ENCODE data around the gene ALKBH1.
"Not testable (repeated sequence)": the region's sequence is repeated elsewhere in the genome, so short reads cannot be mapped to it uniquely, and the experiment has no call there.

Gene ALKBH1, protein sequence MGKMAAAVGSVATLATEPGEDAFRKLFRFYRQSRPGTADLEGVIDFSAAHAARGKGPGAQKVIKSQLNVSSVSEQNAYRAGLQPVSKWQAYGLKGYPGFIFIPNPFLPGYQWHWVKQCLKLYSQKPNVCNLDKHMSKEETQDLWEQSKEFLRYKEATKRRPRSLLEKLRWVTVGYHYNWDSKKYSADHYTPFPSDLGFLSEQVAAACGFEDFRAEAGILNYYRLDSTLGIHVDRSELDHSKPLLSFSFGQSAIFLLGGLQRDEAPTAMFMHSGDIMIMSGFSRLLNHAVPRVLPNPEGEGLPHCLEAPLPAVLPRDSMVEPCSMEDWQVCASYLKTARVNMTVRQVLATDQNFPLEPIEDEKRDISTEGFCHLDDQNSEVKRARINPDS

DNA sequence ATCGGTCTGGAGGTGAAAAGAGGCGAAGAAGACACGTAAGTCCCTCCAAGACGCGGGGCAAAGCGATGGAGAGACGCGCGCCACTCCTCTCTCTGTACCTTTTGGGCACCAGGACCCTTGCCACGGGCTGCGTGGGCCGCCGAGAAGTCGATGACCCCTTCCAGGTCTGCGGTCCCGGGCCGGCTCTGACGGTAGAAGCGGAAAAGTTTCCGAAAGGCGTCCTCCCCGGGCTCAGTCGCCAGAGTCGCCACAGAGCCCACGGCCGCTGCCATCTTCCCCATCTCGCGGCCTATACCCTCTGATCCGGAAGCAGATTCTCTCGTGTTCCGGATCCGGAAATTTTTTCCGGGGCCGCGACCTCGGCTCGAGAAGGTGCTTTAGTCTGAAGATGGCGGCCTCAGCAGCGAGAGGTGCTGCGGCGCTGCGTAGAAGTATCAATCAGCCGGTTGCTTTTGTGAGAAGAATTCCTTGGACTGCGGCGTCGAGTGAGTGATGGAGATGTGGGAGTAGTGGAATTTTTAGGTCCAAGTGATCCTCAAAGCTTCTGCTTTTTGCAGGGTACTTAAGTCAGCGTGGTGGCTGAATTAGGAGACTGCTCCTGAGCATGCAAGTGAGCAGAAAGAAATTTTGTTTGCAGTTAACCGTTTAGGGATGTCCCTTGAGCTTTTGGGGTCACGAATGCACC, at the start of gene ALKBH1, which contains the start of gene SLIRP:
ALKBH1 (minus strand) TSS at position 300 of the 685 bp plus-strand sequence; CDS start at position 281, 19 bp downstream.
SLIRP (plus strand) TSS at position 380 of the 685 bp plus-strand sequence; CDS start at position 389, 9 bp downstream.
- peak; percentile 88 for DNase-seq (ENCODE audit: low read depth, low spot score)

DNA sequence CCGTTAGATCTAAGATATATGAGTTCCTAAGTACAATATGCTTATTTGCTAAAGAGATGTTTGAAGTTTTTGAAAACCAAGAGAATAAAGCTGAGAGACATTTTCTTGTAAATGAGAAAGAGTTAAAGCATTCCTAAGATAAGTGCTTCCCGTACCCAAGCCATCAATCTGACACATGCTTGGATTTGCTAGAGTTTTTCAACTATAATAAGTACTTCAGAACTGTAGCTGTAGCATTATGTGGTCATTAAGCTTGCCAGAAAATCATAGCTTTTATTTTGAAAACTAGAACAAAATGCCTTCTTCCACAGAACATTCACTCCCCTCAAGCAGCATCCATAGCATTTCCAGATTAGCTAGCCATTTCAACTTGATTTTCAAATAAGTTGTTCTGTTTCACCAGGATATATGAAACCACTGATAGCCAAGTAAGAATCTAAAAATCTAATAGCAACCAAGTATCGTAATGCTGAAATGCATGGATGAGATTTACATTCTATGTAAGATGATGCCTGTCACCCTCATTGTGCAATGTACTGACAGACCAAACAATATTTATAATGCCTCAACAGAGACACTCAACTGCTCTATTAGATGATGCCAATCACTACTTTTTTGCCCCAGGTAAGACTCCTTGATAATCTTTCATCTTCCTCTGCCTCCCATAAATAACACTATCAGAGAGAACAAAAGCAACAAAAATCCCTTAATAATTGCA, 45.1 kb upstream of the ALKBH1 start:
- DNase-seq (ENCODE audit: low read depth, low spot score), result no peak

DNA sequence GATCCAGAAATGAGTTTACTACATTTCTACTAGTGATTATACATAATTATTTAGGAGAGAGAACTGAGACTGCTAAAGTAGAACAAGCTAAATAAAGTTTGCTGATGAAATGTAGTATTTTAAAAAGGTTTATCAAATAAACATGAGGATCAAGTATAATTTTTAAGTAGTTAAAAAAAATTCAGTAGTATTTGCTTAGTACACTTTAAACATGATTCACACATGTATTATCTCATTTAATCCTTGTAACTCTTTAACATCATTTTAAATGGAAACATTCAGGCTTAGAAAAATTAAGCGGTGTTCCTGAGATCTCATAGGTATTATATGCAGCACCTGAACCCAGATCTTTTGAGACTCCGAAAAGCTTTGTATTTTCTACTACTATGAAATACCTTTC, 44.4 kb upstream of the ALKBH1 start:
- DNase-seq (ENCODE audit: low read depth, low spot score), result no peak

DNA sequence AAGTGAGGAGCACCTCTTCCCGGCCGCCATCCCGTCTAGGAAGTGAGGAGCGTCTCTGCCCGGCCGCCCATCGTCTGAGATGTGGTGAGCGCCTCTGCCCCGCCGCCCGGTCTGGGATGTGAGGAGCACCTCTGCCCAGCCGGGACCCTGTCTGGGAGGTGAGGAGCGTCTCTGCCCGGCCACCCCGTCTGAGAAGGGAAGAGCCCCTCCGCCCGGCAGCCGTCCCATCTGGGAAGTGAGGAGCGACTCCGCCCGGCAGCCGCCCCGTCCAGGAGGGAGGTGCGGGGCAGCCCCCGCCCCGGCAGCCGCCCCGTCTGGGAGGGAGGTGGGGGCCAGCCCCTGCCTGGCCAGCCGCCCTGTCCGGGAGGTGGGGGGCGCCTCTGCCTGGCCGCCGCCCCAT, 39.6 kb upstream of the ALKBH1 start:
- DNase-seq (ENCODE audit: low read depth, low spot score), result not testable (repeated sequence)

DNA sequence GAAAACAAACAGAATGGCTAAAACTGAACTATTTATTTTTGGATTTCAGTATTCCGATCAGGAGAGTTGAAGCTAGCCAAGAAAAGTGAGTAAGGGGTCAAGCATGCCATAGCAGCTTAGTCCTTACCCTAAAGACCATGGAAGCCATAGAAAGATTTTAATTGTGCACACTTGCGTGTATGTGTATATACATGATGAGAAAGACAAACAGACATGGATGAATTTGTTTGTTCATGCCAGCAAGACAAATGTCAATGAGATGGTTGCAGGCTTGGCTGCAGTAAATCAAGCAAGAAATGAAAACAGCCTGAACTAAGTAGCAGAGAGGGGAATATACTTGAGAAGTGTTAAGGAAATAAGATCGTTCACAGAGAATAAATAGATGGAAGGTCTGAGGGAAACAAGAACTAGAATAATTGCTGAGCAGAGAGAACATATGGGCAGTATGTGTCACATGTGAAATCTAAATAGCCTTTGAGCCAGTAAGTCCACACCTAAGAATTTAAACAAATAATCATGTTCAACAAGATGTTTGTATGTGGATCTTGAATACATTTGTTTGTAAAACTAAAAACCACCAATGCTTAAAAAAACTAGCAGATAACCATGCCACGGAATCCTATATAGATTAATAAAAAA, 38.4 kb upstream of the ALKBH1 start:
- DNase-seq (ENCODE audit: low read depth, low spot score), result no peak

DNA sequence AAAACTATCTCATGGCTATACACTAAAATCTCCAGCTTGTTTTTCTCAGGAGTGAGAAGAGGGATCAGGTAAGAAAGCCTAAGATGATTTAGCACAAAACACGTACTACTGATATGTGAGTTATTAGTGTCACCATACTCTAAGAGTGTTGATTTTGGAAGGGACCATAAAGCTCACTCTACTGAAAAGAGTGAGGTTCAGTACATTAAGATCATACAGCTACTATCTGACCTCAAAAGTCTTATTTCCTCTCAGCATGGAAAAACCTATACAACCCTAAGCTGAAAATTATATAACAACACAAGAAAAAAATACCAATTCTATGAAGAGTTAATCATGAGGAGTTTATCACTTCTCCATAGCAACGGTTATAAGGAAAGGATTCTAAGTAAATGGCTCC, 33.6 kb upstream of the ALKBH1 start:
- no peak for DNase-seq (ENCODE audit: low read depth, low spot score)

DNA sequence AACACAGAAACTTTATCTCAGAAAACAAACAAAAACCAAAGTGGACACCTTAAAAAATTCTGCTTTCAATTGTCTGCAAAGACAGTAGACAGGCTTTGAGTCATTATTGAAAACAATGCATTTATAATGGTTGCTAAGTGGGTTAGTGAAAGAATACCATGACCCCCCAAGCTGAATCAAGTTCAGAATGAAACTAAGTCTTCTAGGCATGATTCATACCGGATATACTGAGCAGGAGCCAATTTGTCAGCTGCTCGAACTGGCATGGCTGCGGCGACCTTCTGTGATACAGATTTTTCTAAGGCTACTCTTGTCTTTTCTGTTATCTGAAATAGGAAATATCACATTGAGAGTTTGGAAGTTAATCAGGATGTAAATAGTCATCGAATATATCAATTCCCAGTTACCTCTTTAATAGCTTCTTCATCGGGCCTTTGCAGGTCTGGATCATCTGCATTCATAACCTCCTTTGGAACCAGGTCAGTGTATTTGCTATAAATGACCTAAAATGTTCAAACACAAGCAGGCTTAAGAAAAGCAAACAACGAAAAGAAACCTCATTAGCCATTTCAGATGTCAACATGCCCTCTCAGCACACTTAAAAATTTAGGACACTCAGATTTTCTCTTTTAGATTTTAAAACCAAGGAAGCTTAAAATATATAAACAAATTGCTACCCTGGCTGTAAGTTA, 30.9 kb upstream of the ALKBH1 start:
- no peak for DNase-seq (ENCODE audit: low read depth, low spot score)

DNA sequence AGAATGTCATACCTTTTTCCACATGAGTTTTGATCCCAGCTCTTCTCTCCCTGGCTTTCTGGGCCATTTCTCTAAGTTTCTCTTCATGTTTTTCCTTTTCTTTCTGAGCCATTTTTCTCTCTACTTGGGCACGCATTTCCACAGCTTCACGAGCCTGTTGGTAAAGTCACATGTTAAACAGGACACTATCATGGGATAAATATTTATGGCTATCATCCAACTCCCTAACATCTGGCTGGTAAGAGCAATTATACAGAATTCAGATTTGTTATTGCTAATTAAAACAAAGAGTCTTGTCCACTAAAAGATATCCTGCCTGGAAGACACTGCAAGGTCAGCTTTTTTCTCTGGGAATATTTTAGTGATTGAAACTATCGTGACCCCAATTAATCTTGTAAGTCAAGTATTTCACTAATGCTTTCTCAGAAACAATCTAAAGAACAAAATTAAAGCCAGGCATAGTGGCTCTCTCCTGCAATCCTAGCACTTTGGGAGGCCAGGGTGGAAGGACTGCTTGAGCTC, 23.2 kb upstream of the ALKBH1 start:
- no peak for DNase-seq (ENCODE audit: low read depth, low spot score)

DNA sequence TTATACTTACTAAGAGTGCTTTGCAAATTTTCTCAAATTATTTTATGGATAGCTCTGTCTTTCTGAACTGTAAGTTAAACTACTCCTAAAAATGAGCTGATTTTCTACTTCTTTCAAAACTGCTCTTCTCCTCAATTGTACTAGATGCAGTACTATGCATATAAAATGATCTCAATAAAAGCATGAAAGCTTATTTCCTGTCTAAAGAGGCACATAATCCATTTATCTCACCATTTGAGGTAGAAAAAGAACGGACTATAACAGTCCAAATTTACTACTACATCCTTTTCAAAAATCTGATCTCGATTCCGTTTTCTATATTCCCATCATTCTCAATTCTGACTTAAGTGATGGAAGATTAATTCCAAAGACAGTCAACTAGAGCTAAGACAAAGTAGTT, 14.5 kb upstream of the ALKBH1 start:
- no peak for DNase-seq (ENCODE audit: low read depth, low spot score)

DNA sequence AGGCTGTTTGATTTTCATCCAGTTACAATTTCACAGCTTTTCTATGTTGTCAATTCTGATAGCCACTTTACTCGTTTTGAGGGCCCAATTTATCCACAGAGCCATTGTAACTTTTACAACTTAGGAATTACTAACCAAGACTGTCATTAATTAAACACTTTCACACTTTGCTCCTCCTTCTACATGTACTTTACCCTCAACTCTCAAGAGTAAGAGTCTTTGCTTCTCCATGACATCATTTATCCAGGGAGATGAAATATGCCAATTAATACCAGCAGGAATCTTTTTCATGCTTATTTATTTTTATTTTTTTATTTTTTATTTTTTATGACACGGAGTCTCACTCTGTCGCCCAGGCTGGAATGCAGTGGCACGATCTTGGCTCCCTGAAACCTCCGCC, 13.6 kb upstream of the ALKBH1 start:
- no peak for DNase-seq (ENCODE audit: low read depth, low spot score)

DNA sequence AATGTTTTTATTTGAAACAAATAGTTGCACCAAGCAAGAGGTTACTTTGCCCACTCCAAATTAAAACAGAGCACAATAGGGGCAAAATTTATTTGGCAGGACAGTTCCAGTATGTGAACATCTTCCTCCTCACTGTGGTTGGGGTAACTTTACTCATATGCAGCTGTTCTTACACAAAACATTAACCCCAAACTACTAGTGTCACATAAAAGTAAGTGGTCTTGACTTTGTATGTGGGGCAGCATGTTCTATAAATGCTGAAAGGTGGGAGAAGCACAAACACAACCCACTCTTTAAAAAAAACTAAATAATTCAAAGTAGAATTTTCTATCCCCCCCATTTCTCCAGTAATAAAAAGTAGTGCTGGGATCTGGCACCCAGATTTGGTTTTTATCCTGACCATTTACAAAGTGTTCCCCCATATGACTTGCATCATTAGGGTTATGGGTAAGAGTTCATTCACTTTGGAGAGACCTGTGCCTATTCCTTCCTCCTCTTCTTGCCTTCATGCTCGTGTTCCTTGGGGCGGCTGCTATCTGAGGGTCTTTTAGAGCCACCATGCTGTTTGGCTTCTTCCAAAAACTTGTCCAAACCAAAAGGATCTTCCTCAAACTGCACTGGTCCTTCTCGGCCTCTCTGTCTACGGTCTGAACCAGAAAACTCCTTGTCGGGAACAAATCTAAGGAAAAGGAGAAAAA, 9.9 kb upstream of the ALKBH1 start:
- DNase-seq (ENCODE audit: low read depth, low spot score), result no peak

DNA sequence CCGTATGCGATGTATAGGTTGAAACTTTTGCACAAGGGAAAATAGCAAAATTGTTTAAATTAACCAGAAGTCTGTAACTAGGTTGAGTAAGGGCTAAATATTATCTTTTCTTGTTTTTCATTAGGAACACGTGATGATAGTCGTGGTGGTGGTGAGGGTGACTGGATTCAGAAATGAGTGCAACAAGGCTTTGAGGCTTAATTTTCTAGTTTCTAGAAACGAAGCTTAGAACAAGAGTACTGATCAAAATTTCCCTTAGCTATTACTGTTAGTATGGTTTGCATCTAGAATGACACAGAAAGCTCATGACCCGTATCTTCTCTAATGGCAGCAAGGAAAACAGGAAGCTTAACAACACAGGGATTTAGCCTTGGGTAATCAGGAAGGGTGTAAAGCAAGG, 7.1 kb upstream of the ALKBH1 start:
- DNase-seq (ENCODE audit: low read depth, low spot score), result no peak

DNA sequence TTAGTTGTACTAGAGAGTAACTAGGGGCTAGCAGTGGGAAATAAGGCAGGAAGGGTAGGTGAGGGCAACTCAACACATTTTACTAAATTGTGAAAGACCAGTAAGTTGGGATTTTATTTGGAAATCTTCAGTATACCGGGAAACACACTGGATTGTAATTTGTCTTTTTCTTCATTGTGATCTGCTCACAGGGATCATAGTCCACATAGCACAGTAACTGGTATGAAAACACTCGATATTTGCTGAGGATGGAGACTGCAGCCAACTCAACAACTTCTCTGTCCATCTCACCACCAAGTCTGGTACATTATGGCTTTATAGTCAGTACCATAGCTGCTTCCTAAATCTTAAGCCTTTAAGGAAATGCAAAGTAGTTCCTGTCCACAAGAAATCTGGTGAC, 2.5 kb upstream of the ALKBH1 start:
- DNase-seq (ENCODE audit: low read depth, low spot score), result no peak

DNA sequence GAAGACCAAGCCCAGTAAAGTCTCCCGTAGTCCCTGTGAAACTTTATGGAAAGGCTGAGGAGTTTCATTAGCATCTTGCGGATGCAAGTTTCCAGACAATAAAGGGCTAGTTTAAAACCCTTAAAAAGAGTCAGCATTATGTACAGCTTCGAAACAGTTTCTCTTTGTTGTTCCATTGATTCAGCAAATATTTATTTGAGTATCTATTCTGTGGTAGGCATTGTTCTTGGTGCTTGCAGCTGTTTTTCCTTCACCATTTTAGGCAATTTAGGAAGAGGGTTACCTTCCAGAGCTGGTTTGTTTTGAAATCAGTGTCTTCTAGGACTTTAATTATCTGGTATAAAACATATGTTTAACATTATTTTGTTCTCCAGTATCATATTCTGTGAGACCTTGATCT, 1.6 kb upstream of the ALKBH1 start:
- DNase-seq (ENCODE audit: low read depth, low spot score), result no peak

DNA sequence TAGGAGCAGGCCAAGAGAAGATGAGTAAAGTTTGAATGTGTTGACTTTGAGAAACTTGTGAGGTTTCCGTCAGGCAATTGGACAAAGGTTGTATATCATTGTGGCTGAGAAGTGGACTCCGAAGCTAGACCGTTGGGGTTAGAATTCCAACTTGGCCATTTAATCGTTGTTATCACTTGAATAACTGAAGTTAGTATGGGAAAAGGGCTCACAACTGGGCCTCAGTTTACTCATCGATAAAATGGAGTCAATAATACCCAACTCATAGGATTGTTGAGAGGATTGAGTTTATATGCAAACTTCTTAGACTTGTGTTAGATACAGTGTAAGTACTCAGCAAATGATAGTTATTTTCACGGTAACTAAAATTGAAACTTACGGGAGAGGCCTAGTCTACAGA, 926 bp upstream of the ALKBH1 start:
- no peak for DNase-seq (ENCODE audit: low read depth, low spot score)

DNA sequence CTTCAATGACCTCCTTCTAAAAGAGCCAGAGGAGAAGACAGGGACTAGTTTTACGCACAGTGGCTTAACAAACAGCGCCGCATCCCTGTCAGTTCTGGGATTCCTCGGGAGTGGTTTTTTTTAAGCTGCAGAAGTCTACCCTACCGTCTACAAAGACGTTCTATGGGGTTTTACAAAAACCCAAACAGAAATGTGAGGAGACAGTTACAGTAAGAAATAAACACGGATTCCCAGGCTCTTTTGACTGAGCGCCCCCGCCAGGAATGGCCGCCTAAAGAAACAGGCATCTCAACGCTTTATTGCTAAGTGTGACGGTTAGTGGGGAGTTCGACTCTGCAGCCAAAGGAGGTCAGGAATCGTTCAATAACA, 484 bp downstream of the ALKBH1 start:
- DNase-seq (ENCODE audit: low read depth, low spot score), result no peak

DNA sequence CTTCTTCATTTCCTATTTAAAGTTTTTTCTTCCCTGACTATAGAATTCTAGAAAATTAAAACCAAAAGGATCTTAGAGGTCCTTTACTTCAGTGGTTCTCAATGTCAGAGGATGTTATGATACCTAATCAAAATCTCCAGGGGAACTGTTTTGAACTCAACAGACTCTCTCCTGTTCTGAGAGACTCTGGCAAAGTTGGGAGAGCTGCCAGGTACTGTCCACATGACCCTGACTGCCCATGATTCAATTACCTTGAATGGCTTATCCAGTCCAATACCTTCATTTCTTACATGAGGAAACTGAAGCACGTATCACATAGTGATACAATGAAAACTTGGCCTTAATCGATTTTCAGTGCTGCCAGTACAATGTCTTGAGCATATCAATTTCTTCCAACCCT, 16.6 kb downstream of the ALKBH1 start:
- no peak for DNase-seq (ENCODE audit: low read depth, low spot score)

DNA sequence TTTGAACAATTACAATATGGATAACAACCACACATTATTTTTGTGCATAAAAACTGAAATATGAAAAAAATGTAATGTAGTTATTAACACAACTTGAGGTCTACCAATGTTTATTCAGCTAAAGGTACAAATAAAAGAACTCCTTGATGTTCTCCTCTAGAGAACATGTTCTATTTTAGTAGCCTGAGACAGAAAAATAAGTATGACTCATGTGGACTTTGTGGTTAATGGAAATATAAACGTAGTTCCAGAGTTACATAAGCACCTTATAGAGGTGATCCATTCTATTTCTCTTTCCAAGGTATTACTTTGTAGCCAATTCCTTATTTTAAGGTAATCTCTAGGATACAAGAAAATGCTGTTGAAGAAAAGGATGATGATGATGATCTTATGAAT, 25.7 kb downstream of the ALKBH1 start:
- DNase-seq (ENCODE audit: low read depth, low spot score), result no peak

DNA sequence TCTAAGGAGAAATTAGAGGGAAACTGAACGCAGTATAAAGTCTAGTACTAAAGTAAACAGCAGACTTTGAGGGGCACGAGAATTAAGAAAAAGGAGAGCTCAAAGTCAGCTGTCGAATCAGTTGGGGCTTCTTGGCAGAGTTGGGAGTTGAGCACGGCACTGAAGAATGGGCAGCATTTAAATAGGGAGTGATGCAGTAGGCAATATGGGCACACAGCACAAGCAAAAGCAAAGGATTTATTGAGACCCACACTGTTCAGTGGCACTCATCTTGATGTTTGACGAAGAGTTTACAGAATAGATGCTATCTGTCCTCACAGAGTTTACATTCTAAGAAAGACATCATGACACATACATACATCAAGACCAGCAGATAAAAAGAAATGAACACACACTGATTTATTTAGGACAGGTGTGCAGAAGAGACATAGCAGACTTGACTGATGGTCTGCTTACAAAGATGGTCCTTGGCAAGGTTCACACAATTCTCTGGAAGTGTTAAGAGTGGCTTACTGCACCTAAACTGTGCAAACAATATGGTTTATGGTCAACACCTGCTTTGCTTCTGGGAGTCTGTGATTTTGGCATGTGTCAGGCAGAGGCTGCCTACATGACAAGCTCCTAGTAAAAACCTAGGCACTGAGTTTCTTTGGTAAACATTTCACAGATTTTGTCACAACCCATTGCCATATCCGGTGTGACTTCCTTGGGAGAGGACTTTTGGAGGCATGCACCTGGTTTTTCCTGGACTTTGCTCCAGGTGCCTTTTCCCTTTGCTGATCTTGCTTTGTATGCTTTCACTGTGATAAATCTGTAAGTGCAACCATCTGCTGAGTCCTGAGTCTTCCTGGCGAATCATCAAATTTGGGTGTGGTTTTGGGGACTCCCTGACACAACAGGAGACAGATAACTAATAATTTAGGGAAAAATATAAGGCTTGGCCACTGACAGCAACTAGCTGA, 26.3 kb downstream of the ALKBH1 start:
- DNase-seq (ENCODE audit: low read depth, low spot score), result no peak

Measured in ELF-1 (cell line).